Left cardiac atrium (tissue), 4 donors: ENCODE measurements around the gene CHSY1. TPM values are rescaled to one million over a fixed set of nuclear protein-coding genes. Genes with fewer than 3 reads are reported as not detected.
"Not testable (repeated sequence)": the region's sequence is repeated elsewhere in the genome, so short reads cannot be mapped to it uniquely, and the experiment has no call there.

ENCODE experiments used
- ATAC-seq, 2 donors: fragments of 200-7000 bp; cut with Tn5 transposase; one replicate each; pipeline ENCODE4 v1.9.1; 2020; ENCODE audit warnings: mild to moderate bottlenecking in 2 of 2, moderate library complexity in 2 of 2
- DNase-seq: peaks from one replicate; pipeline ENCODE4 v3.0.0-alpha.2; 2020
- intact Hi-C, 2 donors: fragments of 100-400 bp; cut with DNase I; formaldehyde crosslinking; loops; one replicate each; pipeline versions ENCODE4 v1.14.1 to v1.15.1; 2022 to 2023
- long read RNA-seq: library from polyadenylated mRNA; unstranded; transcript quantifications from one replicate; pipeline ENCODE4 v2.0.0, GENCODE V29; 2021
- total RNA-seq, 2 donors: library from RNA; stranded (reverse); fragmentation: NEBNext Ultra II Directional; extraction: Animal tissue kit (Norgen Biotek cat#: 25700); gene quantifications; one replicate each; pipeline ENCODE4 v1.2.1, GENCODE V29; 2021
- donor health status: DM: no; HTN: yes; CAD: no.
- donor health status: DM: no; HTN: yes; CAD: no; lungs with severe emphysema.
- donor health status: DM: yes; HTN: yes; CAD: no.
- donor health status: Dilated cardiomyopathy.

Gene CHSY1
- 10 to 100 TPM; 18.8 to 42.0 TPM for total RNA-seq
- long read RNA-seq, partial matches to known transcripts, result 5 of 16 reads
- long read RNA-seq, other reads (novel, unspliced or antisense), result 11 of 16 reads

DNA sequence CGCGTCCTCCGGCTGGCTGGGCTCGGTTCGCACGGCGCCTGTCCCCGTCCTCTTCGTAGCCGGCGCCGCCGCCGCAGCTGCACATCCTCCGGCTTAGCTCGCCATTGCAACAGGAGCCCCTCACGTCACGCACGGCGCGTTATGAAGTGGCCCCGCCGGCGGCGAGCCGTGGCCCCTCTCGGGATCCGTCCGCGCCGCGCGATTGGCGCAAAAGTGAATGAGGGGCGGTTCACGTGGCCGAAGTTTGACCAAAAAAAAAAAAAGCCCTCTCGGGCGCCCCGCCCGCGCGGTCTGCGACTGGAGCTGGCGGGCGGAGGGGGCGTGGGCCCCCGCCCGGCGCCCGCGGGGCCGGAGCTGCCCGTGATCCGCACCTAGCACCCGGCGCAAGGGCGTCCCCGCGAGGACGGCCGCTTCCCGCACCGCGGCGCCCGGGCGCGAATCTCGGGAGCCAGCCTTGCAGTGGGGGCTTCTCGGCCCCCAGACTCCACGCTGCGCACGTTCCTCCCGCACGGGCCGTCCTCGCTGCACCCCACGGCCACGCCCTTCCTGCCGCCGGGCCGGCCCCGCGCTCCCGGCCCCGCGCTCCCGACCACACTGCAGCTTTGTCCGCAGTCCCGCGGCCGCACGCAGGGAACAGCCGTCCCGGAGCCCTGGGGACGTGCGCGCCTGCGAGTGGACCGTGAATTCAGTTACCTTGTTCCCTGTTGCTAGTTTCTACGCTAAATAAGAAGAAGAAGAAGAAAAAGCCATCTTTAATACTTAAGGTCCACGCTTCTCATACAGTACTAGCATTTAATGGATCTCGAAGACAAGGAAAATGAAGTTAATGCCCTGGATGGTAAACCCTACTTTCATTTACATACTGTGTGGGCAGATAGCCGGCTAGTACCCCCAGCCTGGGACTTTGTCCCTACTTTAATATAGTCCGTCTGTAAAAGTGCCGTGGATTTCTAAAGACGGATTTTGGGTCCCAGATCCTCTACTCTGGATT, at the start of gene CHSY1:
TSS of gene CHSY1 (minus strand) at position 219 of the 991 bp plus-strand sequence. CDS start 592 bp downstream, outside the sequence.
- peak; percentile 96 for DNase-seq
- ATAC-seq, result peak; percentile 91 to 93
- intact Hi-C loops, result loop anchor here in 1 of 2 donors (5.0 kb wide), 1 partner anchor 65 kb away; no protein-coding TSS in a partner anchor

DNA sequence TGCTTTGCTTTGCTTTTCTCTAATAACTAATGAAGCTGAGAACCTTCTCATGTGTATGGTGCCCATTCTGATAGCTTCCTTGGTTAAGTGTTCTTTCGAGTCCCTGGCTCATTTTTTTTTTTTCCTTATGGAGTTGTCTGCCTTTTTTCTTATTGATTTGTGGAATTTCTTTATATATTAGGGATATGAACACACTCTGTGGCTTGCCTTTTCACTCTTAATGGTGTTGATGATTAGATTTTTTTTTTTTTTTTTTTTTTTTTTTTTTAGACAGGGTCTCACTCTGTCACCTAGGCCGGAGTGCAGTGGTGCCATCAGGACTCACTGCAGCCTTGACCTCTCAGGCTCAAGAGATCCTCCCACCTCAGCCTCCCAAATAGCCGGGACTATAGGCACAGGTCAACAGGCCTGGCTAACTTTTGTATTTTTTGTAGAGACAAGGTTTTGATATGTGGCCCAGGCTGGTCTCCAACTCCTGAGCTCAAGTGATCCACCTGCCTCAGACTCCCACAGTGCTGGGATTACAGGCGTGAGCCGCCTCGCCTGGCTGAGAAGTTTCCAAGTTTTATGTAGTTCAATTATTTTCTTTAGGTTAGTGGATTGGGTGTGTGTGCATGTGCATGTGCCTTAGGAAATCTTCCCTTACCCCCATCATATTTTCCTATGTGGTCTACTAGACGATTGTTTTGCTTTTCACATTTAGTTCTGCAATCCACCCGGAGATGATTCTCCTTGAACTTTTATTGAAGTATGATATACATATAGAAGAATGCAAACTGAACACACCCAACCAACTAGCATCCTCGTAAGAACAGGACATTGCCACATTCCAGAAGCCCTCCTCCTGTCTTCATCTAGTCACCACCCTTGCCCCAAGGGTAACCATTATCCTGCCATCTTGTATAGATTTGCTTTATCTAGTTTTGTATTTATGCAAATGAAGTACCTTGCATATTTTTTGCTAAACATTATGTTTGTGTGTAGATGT, 44.9 kb upstream of the CHSY1 start:
- intact Hi-C loops, result loop anchor here (5.0 kb wide), 2 partner anchors 346 to 356 kb away; partner anchors contain the start of gene TM2D3 (in 1 of the 2)
- ATAC-seq (no peak), DNase-seq (no peak)

DNA sequence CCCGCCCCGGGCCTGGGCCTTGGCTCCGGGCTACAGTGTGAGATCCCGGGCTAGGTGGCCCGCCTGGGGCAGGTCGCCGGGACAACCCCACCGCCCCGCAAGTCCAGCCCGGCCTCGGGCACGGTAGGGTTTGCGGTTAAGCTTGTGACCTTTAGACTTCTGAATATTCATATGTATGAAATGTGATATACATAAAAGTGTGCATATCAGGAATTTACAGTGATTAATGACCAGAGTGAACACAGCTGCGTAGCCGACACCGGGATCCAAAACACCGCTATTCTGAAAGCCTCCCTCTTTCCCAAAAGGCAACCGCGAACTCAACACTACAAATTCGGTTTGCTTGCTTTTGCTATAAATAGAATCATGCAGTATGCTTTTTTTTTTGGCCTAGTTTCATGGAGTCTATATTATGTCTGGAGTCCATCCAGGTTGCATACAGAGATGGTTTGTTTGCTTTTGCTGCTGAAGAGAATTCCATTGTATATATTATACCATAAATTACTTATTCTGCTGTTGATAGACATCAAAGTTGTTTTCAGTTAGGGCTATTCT, 43.8 kb upstream of the CHSY1 start:
- intact Hi-C loops, result loop anchor here (5.0 kb wide), 2 partner anchors 347 to 357 kb away; partner anchors contain the start of gene TM2D3 (in 1 of the 2)
- ATAC-seq, result peak in 1 of 2 donors; percentile 41
- no peak for DNase-seq

GRCh38 chr15:101294731-101295606, 43.1 kb upstream of the CHSY1 start, which contains the start of gene SNRPA1:
SNRPA1 (minus strand) TSS chr15:101295248; CDS start chr15:101295178, 70 bp downstream.
- peak; percentile 99 for DNase-seq
- intact Hi-C loops, result loop anchor here (5.0 kb wide), 2 partner anchors 347 to 357 kb away; partner anchors contain the start of gene TM2D3 (in 1 of the 2)
- peak; percentile 95 to 96 for ATAC-seq

DNA sequence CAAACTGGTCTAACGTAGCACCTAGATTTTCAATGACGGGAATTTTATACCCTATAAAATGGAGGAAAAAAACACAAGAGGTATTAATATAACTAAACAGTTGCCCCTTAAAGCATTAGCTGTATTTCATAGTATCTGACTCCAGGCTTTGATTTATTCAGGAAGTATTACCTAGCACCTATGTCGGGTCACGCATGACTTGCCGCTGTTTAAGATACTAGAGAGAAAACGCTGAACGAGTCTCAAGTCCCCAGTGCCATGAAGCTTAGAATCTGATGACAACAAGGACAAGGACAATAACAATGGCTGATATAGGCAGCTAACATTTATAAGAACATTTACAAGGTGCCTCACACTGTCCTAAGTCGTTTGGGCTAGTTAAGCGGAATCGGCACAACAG, 41.3 kb upstream of the CHSY1 start:
- DNase-seq (no peak), ATAC-seq (no peak)
- intact Hi-C loops, result no loop called here

- DNase-seq (no peak), ATAC-seq (peak in 1 of 2 donors; percentile 39)
- intact Hi-C loops, result no loop called here
These were observed 37.2 kb upstream of the CHSY1 start for GRCh38 chr15:101288905-101289513.

DNA sequence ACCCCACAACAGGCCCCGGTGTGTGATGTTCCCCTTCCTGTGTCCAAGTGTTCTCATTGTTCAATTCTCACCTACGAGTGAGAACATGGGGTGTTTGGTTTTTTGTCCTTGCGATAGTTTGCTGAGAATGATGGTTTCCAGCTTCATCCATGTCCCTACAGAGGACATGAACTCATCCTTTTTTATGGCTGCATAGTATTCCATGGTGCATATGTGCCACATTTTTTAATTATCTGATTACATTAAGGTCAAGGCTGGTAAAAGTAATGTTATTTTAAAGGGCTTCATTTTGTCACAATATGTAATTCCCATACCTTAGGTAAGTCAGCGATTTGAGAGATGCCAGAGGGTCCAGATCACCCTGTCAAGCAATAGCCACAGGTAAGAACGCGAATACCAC, 35.5 kb upstream of the CHSY1 start:
- DNase-seq, intact Hi-C loops, ATAC-seq: not testable (repeated sequence)

GRCh38 chr15:101286471-101287114, 34.7 kb upstream of the CHSY1 start:
- DNase-seq (no peak), ATAC-seq (no peak)
- intact Hi-C loops, result no loop called here

DNA sequence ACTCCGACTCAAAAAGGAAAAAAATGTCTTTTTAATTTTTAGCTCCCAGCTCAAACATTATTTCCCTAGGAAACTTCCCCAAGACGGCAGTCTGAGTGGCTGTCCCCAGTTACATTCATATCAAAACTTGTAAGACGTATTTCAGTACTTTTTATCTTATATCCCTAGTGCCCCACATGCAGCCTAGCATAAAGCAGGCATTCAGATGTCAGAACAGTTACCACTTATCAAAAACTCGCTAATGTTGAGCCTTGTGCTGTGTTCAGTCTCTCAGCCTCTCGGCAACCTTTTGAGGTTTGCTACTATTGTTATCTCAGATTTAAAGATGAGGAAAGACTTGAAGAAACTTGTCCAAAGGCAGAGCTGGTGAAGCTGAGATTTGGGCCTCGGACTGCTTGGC, 32.1 kb upstream of the CHSY1 start:
- ATAC-seq, result no peak
- DNase-seq, result no peak
- intact Hi-C loops, result no loop called here

DNA sequence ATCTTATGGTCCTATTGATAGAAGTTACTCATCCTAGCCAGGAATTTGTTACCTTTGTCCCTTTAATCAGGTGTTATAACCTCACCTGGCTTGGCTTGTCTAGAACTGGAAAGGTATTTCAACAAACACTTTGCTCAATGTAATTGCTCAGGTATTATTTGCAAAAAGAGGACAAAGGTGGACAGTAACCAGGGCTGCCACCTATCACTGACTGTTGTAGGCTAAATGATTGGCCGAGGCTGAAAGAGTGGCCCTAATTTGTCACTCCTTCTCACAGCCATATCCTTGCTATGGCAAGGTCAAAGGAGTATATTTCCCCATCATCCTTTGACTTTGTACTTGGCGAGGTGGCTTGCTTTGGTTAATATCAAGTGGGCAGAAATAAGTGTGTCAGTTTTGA, 28.2 kb upstream of the CHSY1 start:
- intact Hi-C loops, result no loop called here
- no peak for DNase-seq
- ATAC-seq, result no peak

DNA sequence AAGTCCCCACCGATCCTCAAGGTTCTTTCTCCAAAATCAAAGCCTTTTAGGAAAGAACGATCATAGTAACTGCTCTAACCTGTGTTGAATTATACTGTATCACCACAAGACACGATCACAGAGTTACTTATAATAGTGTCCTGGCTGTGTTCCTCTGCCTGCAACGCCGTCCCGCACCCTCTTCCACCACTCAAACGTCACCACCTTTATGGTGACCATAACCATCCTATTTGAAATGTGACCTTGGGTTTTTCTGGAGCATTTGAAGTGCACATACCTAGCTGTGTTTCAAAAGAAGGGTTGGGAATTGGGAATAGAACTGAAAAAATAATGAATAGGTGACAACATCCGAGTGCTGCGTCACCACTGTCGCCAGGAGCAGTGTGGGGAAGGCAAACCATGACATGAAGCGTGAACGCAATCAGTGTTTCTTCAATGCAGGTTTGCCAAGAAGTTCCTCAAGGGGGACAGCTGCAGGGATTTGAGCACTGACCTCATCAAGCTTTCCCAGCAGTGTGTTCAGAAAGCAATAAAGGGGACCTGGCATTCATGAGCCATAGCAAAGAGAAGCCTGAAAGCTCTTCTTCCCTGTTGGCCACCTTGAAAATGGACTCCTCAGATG, 26.2 kb upstream of the CHSY1 start:
- DNase-seq (no peak), ATAC-seq (no peak)
- intact Hi-C loops, result no loop called here

- intact Hi-C loops, result no loop called here
- peak; percentile 98 to 99 for ATAC-seq
- peak; percentile 95 for DNase-seq
These were observed 25.4 kb upstream of the CHSY1 start, which contains the start of gene SELENOS for GRCh38 chr15:101277038-101277822. SELENOS (minus strand) TSS chr15:101277485; CDS start chr15:101277417, 68 bp downstream.

DNA sequence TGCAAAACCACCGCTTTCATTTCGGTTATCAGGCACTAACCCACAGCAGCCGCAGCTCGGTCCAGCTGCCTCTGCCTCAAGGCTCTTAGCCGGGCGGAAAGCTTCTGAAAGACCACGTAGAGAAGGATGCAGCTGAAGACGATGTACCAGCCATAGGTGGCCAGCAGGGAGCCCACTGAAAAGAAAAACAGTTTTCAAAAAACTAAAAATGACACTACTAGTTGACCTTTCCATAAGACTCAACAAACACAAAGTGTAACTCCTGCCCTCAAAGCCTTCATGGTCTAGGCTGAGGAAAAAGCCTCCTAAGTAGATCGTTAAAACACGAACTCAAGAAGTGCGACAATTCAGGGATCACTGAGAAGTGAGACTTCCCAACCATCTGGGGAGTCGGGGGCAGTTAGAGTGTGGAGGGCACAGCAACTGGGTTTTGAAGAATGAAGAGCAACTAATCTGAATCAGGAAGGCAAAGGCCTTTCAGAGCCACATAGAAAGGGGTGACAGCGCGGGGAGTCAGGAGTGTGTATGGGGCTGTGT, 24.7 kb upstream of the CHSY1 start:
- ATAC-seq (peak in 1 of 2 donors; percentile 9), DNase-seq (no peak)
- intact Hi-C loops, result no loop called here

DNA sequence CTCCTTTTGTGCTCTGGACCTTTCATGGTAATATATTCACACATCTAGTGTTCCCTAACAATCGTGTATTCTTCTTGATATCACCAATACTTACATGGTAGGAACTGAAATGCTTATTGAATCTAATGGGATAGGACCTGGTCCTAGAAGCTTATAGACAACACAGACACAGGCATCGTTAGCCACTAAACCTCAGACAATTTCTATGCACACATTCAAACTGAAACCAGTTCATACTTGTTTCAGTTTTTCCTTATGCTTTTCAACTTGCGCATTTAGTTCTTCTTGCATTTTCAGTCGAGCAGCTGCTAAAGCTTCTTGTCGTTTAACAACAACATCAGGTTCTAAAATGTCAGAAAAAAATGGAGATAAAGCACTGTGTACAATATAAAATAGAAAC, 23.2 kb upstream of the CHSY1 start:
- intact Hi-C loops, result no loop called here
- ATAC-seq (no peak), DNase-seq (no peak)

- no peak for DNase-seq
- intact Hi-C loops, result loop anchor here in 1 of 2 donors (5.0 kb wide), 1 partner anchor 636 kb away; no protein-coding TSS in a partner anchor
- no peak for ATAC-seq
These were observed 21.7 kb upstream of the CHSY1 start for GRCh38 chr15:101273534-101273933.
